Kasumi-1 (cell line): ENCODE results near the gene RAB3IL1.
"Not testable (repeated sequence)": the region's sequence is repeated elsewhere in the genome, so short reads cannot be mapped to it uniquely, and the experiment has no call there.

ENCODE experiments used
- DNase-seq, 2 experiments: peaks; one replicate each; lab custom pipeline; 2025; lab: John Stamatoyannopoulos, UW

Gene RAB3IL1, protein sequence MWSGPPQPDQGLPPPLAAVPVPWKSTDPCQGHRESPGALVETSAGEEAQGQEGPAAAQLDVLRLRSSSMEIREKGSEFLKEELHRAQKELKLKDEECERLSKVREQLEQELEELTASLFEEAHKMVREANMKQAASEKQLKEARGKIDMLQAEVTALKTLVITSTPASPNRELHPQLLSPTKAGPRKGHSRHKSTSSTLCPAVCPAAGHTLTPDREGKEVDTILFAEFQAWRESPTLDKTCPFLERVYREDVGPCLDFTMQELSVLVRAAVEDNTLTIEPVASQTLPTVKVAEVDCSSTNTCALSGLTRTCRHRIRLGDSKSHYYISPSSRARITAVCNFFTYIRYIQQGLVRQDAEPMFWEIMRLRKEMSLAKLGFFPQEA

GRCh38 chr11:61917334-61918109, at the start of gene RAB3IL1:
Gene RAB3IL1 (minus strand): TSS chr11:61917566. CDS start chr11:61917367, 199 bp downstream.
- no peak for DNase-seq

DNA sequence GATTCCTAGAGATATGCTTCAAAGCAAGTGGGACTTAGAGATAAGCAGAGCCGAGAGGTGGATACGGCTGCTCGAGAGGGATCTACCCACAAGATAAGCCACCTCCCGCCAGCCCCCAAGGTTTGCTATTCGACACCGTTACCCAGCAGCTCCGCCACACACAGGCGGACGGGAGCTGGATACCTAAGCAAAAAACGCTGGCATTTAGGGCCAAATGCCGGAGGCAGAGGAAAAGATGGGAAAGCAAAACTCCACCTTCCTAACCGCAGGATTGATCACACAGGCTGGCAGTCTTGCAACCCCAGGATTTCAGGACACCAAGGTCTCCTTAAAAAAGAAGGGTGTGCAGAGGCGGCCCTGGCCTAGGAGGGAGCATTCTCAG, 49.4 kb upstream of the RAB3IL1 start:
- DNase-seq, result peak; percentile 16 to 23

GRCh38 chr11:61964666-61965271, 47.4 kb upstream of the RAB3IL1 start:
- DNase-seq, result not testable (repeated sequence)

DNA sequence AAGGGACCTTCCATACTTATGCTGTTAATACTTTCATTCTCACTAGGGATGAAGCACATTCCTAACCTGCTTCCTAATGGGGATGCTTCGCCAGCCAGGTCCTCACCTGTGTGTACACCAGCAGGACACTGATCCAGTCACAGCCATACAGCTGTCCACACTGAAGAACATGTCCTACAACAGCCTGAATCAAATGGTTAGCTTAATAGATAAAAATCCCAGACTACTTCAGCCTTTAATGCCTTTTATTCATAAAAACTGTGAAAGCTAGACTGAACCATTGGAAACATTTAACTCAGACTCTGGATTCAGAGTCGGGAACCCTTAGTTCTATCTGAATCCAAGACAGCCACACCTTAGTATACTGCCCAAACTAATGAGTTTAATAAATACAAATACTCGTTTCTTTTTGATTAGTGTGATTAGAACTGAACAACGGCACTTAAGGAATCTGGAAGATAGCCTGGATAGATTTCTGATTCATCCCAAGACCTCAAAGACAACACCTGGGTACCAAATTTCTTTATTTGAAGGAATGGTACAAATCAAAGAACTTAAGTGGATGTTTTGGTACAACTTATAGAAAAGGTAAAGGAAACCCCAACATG, 46.8 kb upstream of the RAB3IL1 start:
- no peak for DNase-seq

DNA sequence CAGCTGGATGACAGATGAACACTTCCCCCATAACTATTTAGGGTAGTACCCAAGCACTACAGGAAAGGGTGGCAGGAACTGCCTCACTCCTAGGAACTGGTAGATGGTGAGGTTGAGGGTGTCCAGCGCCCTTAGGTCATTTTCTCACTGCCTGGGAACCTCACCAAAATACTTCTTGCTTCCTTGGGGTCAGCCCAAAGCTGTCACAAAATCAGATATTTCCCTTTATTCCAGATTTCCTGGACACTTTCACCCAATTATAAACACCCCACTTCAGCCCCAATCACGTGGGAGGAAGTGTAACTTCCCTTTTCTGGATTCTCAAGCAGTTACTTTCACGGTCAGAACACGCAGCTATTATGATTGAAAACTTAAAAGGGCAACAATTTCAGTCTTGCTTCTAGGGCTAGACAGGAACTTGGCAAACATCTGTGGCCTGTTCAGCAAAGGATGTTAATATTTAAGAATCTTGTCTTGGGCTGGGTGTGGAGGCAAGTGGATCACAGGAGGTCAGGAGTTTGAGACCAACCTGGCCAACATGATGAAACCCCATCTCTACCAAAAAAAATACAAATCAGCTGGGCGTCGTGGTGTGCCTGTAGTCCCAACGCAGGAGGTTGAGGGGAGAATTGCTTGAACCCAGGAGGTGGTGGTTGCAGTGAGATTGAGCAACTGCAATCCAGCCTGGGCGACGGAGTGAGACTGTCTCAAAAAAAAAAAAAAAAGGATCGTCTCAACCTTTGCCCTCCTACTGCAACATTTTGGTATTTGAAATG, 46.1 kb upstream of the RAB3IL1 start:
- DNase-seq, result peak; percentile 91

DNA sequence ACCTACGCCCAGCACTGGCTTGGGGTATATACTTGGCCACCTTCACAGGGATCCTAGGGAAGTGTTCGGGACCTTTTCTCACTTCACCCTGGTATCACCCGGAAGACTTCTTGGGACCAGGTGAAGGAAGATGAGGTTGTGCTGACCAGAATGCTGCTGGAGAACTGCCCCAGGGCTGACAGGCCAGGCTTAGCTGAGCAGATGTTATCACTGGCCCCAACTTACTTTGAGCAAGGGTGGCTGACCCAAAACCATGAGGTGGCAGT, 45.6 kb upstream of the RAB3IL1 start:
- no peak for DNase-seq

GRCh38 chr11:61962213-61963015, 45.0 kb upstream of the RAB3IL1 start:
- no peak for DNase-seq

DNA sequence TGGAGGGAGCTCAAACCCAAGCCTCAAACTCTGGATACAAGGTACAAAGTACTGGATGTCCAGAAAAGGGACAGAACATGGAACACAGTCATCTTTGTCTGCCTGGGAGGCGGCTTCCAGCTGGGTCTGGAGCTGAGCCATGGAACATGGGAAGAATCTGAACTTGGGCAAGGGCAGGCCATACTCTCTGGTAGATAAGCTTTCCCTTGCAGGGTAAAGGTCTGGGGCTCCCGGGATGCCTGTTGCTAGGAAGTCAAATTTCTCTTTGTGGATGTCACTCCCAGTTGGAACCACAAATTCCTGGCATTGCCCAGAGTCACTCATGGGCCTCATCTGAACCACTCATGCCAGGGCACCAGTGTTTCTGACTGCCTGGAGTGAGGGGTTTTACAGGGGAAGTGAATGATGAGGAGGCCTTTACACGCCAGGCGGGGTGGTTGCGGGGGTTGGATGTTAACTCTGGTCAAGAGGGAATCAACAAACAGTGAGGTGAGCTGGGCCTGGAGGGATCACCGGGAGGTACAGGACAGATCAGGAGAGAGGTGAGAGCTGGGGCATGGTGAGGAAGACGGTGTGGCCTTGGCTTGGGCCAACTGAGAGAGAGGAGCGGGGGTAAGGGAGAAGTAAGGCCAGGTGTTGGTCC, 44.3 kb upstream of the RAB3IL1 start:
- no peak for DNase-seq

DNA sequence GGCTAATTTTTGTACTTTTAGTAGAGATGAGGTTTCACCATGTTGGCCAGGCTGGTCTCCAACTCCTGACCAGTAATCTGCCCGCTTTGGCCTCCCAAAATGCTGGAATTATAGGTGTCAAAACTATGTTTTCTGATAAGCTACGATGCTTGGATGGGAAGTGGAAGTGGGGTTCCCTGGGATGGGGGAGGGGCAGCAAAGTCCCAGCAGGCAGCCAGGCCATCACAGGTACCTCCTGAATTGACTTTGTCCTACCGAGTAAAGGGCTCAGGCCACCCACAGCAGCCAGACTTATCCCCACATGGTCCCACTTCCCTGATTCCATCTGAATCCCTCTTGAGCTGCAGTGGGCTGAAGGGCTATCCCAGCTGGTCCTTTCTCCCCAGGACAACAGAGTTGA, 43.2 kb upstream of the RAB3IL1 start:
- DNase-seq, result no peak

GRCh38 chr11:61959678-61960077, 42.3 kb upstream of the RAB3IL1 start:
- DNase-seq, result no peak

- no peak for DNase-seq
Observed at GRCh38 chr11:61959114-61959513, 41.7 kb upstream of the RAB3IL1 start.

DNA sequence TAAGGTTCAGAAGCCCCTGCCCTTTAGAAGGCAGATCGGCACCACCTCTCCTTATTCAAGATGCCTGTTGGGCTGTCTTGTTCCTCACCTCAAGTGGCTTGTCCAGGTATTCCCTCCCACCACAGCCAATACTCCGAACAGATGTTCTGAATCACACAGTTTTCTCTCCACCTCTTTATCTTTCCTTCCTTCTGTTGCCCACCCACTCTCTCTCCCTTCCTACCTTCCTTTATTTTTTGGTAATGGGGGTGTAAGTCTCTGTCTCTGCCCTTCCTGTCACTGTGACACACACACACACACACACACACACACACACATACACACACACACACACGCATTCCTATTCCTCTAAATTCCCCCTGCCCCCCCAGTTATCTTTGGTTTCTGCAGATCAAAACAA, 41.2 kb upstream of the RAB3IL1 start:
- no peak for DNase-seq

GRCh38 chr11:61957021-61957770, 39.8 kb upstream of the RAB3IL1 start:
- DNase-seq, result no peak

- no peak for DNase-seq
Observed at GRCh38 chr11:61956191-61957020, 39.0 kb upstream of the RAB3IL1 start.

GRCh38 chr11:61955422-61956135, 38.2 kb upstream of the RAB3IL1 start:
- DNase-seq, result no peak

- DNase-seq, result peak; percentile 86 to 88
Observed at GRCh38 chr11:61954851-61955421, 37.6 kb upstream of the RAB3IL1 start.

DNA sequence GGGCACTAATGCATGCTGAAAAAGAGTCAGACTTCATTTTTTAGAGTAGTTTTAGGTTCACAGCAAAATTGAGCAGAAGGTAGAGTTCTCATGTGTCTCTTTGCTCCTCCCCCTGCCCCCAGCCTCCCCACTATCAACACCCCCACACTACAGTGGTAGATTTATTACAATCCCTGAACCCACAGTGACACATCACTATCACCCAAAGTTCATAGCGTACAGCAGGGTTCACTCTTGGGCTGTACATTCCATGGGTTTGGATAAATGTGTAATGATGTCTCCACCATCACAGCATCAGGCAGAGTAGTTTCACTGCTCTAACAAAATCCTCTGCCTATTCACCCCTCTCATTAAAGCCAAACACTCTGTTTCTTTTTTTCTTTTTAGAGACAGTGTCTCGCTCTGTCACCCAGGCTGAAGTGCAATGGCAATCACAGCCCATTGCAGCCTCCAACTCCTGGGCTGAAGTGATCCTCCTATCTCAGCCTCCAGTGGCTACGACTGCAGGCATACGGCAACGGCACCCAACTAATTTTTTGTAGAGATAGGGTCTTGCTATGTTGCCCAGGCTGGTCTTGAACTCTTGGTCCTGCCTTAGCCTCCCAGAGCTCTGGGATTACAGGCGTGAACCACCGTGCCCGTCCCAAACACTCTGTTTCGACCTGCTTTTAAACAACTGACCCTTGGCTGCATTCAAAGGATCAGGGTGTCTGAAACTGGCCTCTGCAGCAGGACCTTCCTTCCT, 36.9 kb upstream of the RAB3IL1 start:
- DNase-seq, result no peak
